Dendritic cell treated with granulocyte-macrophage colony-stimulating factor and Interleukin-4, amounts not matched to agents 40 ng/mL and 50 ng/mL, for 4 days (primary cell): ENCODE data around the gene ASAP2.

Experiments
- H3K27ac Mint-ChIP-seq: one replicate; pipeline ENCODE4 v1.8.0; 2022; ENCODE audit warnings: mild to moderate bottlenecking, mixed read lengths
- H3K27me3 Mint-ChIP-seq: one replicate; pipeline ENCODE4 v1.8.0; 2022; ENCODE audit warnings: mild to moderate bottlenecking, mixed read lengths
- H3K36me3 Mint-ChIP-seq: one replicate; pipeline ENCODE4 v1.8.0; 2022; ENCODE audit warnings: low read depth, mixed read lengths
- H3K4me1 Mint-ChIP-seq: one replicate; pipeline ENCODE4 v1.8.0; 2022; ENCODE audit warnings: low read depth, mixed read lengths
- H3K4me3 Mint-ChIP-seq: one replicate; pipeline ENCODE4 v1.8.0; 2022; ENCODE audit warnings: mild to moderate bottlenecking, moderate library complexity, mixed read lengths
- H3K9me3 Mint-ChIP-seq: one replicate; pipeline ENCODE4 v1.8.0; 2022; ENCODE audit warnings: mixed read lengths
- intact Hi-C: fragments of 100-400 bp; cut with micrococcal nuclease; formaldehyde crosslinking; loops from one replicate; pipeline ENCODE4 v1.15.0; 2022

Gene ASAP2

GRCh38 chr2:9441556-9441955 lies 234.9 kb downstream of the ASAP2 start:
- Mint-ChIP-seq H3K4me3 (no peak overlapping the region), H3K9me3 (no peaks in the 10 kb centered on the region), H3K36me3 (peaks cover 96% of the 10 kb centered on the region), H3K27ac (no peak overlapping the region), H3K4me1 (no peaks in the 10 kb centered on the region), H3K27me3 (no peaks in the 10 kb centered on the region)
- intact Hi-C loops = no loop called here

- Mint-ChIP-seq H3K27ac (no peak overlapping the region), H3K4me1 (no peaks in the 10 kb centered on the region), H3K36me3 (peaks cover 94% of the 10 kb centered on the region), H3K27me3 (no peaks in the 10 kb centered on the region), H3K4me3 (no peak overlapping the region), H3K9me3 (no peaks in the 10 kb centered on the region)
- intact Hi-C loops = no loop called here
These were observed 236.9 kb downstream of the ASAP2 start for GRCh38 chr2:9443526-9443925.

GRCh38 chr2:9445089-9445488 lies 238.5 kb downstream of the ASAP2 start:
- H3K9me3 Mint-ChIP-seq = no peaks in the 10 kb centered on the region
- no peak overlapping the region for H3K4me3 Mint-ChIP-seq
- no peaks in the 10 kb centered on the region for H3K27me3 Mint-ChIP-seq
- no peak overlapping the region for H3K27ac Mint-ChIP-seq
- peaks cover 95% of the 10 kb centered on the region for H3K36me3 Mint-ChIP-seq
- no peaks in the 10 kb centered on the region for H3K4me1 Mint-ChIP-seq
- intact Hi-C loops = no loop called here

GRCh38 chr2:9451231-9451630 lies 244.6 kb downstream of the ASAP2 start:
- Mint-ChIP-seq H3K27me3 (no peaks in the 10 kb centered on the region), H3K4me3 (no peak overlapping the region), H3K27ac (no peak overlapping the region), H3K4me1 (no peaks in the 10 kb centered on the region), H3K36me3 (peaks cover 98% of the 10 kb centered on the region), H3K9me3 (no peaks in the 10 kb centered on the region)
- intact Hi-C loops = no loop called here
